ENCODE measurements around the gene NDUFS6.
"Not testable (repeated sequence)": the region's sequence is repeated elsewhere in the genome, so short reads cannot be mapped to it uniquely, and the experiment has no call there.

The NDUFS6 gene

DNA sequence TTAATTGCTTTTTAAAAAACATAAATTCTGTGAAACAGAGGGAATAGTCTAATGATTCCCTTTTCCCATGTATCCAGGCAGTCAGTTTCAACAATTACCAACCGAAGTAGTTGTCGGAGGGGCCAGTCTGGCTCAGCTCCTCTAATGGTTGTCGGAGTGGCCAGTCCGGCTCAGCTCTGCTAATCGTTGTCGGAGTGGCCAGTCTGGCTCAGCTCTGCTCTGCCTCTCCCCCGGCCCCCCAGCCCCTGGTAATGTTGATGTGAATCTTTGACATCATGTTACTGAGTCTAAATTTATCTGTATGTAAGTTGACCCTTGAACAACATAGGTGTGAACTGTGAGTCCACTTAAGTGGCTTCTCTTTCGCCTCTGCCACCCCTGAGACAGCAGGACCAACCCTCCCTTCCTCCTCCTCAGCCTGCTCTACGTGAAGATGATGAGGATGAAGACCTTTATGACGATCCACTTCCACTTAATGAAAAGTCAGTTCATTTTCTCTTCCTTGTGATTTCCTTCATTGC lies 9.4 kb downstream of the NDUFS6 start:
- H3K4me3 ChIP-seq (ENCODE audit: low read depth, low read length): no peak overlapping the region
- no peak for TF ChIP-seq CTCF (IDR thresholded peaks at IDR 0.05; ENCODE audit: borderline replicate concordance, insufficient read depth, low read depth, low read length)

GRCh38 chr5:1814183-1815020 lies 13.2 kb downstream of the NDUFS6 start:
- H3K4me3 ChIP-seq (ENCODE audit: low read depth, low read length): no peak overlapping the region
- TF ChIP-seq CTCF (IDR thresholded peaks at IDR 0.05; ENCODE audit: borderline replicate concordance, insufficient read depth, low read depth, low read length): no peak

GRCh38 chr5:1815071-1815786 lies 14.0 kb downstream of the NDUFS6 start:
- no peak for TF ChIP-seq CTCF (IDR thresholded peaks at IDR 0.05; ENCODE audit: borderline replicate concordance, insufficient read depth, low read depth, low read length)
- H3K4me3 ChIP-seq (ENCODE audit: low read depth, low read length): no peak overlapping the region

- no peak for TF ChIP-seq CTCF (IDR thresholded peaks at IDR 0.05; ENCODE audit: borderline replicate concordance, insufficient read depth, low read depth, low read length)
- no peak overlapping the region for H3K4me3 ChIP-seq (ENCODE audit: low read depth, low read length)
These were observed 14.7 kb downstream of the NDUFS6 start for GRCh38 chr5:1815881-1816292.

GRCh38 chr5:1816495-1817089 lies 15.4 kb downstream of the NDUFS6 start:
- not testable (repeated sequence) for H3K4me3 ChIP-seq (ENCODE audit: low read depth, low read length)

- TF ChIP-seq CTCF (IDR thresholded peaks at IDR 0.05; ENCODE audit: borderline replicate concordance, insufficient read depth, low read depth, low read length): no peak
- no peak overlapping the region for H3K4me3 ChIP-seq (ENCODE audit: low read depth, low read length)
These were observed 16.2 kb downstream of the NDUFS6 start for GRCh38 chr5:1817261-1818043.

- no peak overlapping the region for H3K4me3 ChIP-seq (ENCODE audit: low read depth, low read length)
- TF ChIP-seq CTCF (IDR thresholded peaks at IDR 0.05; ENCODE audit: borderline replicate concordance, insufficient read depth, low read depth, low read length): no peak
These were observed 17.6 kb downstream of the NDUFS6 start for GRCh38 chr5:1818784-1819183.

Data from GM12875 (cell line).